HG03342 (cell line): ENCODE measurements around the gene TNFRSF19.

ENCODE experiments used
- ATAC-seq: cut with Tn5 transposase; IDR thresholded peaks from one replicate; pipeline ENCODE4 v1.9.1; 2021; ENCODE audit warnings: mild to moderate bottlenecking, moderate library complexity; ENCODE audit not compliant: unreplicated experiment

Gene TNFRSF19

DNA sequence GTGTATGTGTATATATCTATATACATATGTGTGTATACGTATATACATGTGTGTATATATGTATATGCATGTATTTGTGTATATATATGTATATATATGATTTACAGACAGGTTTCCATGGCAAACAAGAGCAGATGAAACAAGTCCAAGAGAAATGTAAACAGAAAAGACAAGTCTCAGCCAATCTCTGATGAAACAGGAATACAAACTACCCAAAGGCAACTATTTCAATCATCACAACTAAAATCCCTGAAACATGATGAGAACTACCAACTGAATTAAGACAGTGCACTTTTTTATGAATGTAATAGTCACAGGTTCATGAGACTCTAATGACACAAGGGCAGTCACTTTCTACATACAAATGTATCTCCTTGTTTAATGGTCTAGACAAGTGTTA lies 140.2 kb downstream of the TNFRSF19 start:
- no peak for ATAC-seq

DNA sequence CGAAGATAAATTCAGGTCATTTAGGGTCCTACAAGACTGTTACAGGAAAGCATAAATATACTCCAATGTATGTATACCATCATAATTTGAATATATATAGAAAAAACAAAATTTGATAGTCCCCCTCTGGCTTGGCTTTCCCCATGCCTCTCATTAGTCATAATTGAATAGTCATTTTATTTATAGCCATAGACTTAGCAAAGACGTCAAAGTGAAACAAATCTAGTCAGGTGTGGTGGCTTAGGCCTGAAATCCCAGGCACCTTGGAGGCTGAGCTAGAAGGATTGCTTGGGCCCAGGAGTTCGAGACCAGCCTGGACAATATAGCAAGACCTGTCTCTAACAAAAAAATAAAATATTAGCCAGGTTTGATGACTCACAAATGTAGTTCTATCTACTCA lies 141.1 kb downstream of the TNFRSF19 start:
- no peak for ATAC-seq

DNA sequence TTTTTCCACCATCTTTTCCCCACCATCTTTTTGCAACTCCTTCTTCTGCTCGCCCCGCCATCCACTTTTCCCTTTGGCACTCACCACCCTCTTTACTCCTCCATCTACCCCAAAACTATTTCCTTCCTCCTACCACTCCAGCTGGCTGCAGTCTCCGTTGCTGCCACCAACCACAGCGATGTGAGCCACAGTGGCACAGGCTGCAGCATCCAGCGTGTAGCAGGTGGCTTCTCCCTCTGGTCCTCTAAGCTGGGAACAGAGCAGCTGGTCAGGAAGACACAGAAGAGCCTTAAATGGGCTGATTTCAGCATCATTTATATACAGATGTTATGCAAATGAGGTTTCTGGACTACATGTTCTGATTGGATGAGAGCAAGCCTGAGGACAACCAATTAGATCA lies 144.5 kb downstream of the TNFRSF19 start:
- no peak for ATAC-seq

DNA sequence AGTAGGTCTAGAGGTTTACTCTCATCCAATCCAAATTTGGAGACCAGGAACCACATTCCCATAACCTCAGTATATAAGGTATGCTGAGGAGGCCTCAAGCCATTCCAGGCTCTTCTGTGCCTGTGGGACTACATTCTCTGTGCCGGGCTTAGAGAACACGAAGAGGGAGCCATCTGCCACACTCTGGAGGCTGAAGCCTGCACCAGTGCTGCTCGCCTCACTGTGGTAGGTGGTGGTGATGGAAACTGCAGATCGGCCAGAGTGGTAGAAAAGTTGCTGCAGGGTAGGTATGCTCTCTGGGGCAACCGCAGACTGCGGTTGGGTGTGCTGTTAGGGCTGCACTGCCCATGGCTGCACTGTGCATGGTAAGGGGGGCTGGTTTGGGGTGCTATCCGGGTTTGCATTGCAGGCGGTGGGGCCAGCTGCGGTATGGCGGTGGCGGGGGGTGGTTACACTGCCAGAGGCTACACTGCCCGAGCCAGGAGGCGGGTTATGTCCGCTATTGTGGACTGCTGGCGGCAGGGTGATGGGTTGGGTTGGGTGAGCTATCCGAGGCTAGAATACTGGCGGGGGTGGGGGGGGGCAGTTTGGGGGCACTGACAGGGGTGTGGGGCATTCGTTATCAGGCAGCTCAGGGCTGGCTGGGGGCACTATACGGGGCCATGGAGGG lies 145.0 kb downstream of the TNFRSF19 start:
- no peak for ATAC-seq

DNA sequence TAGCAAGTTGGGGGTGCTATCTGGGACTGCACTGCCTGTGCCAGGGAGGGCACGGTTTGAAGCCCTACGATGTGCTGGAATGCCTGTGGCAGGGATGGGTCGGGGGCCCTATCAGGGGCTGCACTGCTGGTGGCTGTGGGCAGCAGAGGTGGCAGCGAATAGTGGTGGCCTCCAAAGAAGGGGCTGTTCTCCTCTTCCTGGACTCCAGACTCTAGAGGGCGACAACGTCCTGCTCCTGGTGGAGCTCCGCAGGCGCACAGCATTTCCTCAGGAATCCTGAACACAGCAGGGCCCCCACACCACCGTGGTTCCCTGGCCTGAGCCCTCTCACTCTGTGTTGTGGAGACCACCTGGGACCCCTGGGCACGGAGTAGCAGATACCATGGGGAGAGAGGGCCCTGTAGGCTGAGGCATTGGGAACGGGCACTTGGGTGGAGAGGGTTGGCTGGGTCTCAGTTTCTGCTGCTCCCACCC lies 145.6 kb downstream of the TNFRSF19 start:
- no peak for ATAC-seq

DNA sequence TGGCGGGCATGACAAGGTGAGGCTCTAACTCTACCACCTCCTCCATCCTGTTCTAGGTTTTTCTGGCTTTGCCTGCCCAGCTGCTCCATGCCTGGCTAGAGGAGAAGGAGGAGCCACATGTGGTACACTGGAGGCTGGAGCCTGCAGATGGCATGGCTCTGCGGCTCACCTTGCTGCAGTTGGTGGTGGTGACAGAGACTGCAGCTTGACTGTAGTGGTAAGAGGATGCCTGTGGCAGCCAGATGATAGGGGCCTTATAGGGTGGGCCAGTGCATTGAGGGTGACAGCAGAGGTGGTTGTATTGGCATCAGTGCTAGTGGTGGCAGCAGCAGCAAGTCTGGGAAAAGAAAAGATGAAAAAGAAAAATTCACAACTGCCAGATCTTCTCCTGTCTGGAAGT lies 146.2 kb downstream of the TNFRSF19 start:
- ATAC-seq: no peak

DNA sequence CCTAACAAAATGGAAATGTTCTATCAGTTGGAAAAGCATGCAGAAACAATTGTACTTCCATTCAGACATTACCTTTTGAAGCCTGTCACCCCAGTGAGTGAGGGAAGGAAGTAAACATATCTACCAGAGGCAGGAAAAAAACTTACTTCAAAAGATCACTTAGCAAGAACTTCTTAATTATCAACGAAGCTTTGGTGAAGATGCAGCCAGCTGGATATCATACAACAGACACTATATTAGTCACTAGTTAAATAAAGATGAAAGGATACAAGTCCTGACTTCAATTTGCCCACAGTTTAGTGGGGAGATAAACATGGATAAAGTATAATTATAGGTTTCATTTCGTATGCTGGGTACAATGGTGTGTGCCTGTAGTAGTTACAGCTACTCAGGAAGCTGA lies 148.8 kb downstream of the TNFRSF19 start:
- ATAC-seq: no peak

DNA sequence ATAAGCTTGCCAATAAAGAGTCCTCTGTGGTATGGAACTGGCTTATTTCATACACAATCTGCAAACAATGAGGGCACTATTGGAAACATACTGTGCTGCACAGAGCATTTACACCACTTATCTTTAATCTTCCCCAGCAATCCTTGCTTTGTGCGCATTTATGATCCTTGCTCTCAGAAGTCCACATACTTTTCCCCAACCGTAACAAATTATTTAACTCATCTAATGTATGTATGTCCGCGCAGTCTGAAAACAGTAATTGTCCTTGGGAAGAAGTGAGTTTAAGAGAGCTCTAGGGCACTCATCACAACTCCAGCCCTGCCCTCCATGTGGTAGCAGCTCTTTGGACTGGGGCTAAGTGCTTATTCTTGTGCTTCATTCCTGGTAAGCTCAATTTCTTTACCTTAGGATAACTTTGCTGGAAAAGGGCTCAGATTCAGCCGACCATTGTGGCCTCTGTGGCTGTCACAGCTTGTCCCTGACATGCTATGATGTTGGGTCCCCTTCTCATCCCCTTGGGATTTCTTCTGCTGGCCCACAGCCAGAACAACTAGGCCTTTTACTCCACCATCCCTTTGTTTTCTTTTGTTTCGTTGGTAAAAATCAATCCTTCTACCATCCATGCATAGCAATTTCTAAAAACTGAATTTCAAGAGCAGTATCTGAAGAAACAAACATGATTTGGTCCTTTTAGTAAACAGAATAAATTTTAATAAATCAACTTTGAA lies 152.7 kb downstream of the TNFRSF19 start:
- no peak for ATAC-seq

DNA sequence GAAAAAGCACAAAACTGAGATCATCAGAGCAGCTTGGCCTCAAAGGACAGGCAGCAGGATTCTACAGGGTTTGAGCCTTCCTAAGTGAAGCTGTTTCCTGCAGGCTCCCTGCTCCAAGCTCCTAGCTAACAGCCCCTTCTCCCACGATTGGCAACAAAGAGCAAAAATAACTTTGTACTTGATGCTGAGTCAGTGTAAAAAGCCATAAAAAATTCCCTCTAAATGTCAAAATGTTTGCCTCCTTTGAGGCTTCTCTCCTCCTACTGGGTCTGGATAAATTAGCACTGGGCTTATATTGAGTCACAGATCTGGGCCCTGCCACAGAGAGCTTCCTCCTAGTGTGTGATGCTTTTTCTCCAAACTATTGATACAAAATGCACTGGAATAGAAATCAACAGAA lies 153.3 kb downstream of the TNFRSF19 start:
- ATAC-seq: no peak

DNA sequence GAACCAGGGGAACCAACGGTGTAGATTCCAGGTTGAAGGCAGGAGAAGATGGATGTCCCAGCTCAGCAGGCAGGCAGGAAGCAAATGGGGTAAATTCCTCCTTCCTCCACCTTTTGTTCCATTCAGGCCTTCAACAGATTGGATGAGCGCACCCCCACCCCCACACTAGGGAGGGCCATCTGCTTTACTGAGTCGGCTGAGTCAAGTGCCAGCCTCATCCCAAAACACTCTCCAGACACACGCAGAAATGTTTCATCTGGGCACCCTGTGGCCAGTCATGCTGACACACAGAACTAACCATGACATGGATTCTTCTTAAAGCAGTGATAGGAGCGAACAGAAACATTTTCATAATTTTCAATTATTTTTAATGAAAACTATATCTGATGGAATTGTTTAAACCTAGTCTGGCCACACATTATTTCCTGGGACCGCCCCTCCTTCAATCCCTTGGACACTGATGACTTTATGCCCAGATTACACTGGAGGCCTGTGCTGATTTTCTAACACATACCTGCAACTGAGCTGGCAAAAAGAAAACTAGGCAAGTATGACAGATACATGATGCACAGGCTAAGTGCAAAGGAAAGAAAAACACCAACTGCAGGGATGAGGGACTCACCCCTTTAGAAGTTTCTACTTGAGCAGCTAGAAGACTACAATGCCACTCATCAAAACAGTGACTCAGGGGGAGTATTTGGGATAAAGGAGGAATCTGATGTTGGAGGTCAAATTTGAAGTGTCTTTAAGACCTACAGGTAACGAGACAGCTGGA lies 154.2 kb downstream of the TNFRSF19 start:
- no peak for ATAC-seq
